Pancreas (tissue), 10 donors: ENCODE results near the gene IL17C. TPM values are rescaled to one million over a fixed set of nuclear protein-coding genes. Genes with fewer than 3 reads are reported as not detected.
A peak's percentile ranks its signal among the peaks of the same experiment; 100 is the strongest.

Experiments
- ATAC-seq, 4 donors: fragments of 200-7000 bp; cut with Tn5 transposase; one replicate each; pipeline versions ENCODE4 v1.8.0 to v1.9.1; 2020; ENCODE audit warnings: mild to moderate bottlenecking in 4 of 4, moderate library complexity in 4 of 4
- DNase-seq, 6 donors: peaks; one replicate each; pipeline ENCODE4 v3.0.0-alpha.2; 2020
- FAIRE-seq: peaks from 2 replicates; lab custom pipeline; 2012; peaks lifted over from hg19 to GRCh38; lab: Jason Lieb, UNC
- H3K27ac ChIP-seq, 4 donors: fragments of 200-600 bp; sonication (generic); 1 replicate in 3 of 4; 2 replicates in 1 of 4; pipeline versions ENCODE4 v1.5.0 to v1.8.0; 2020
- H3K27me3 ChIP-seq, 4 donors: fragments of 200-600 bp; one replicate each; pipeline ENCODE4 v1.8.0; 2021
- H3K36me3 ChIP-seq, 3 donors: fragments of 200-600 bp; sonication (generic) in 1 of 3; one replicate each; pipeline versions ENCODE4 v1.5.0 to v1.8.0; 2020 to 2021
- H3K4me1 ChIP-seq, 3 donors: fragments of 200-600 bp; one replicate each; pipeline ENCODE4 v1.8.0; 2021
- H3K4me3 ChIP-seq, 4 donors: fragments of 200-600 bp; sonication (generic) in 2 of 4; one replicate each; pipeline versions ENCODE4 v1.5.0 to v1.8.0; 2020 to 2021
- H3K9me3 ChIP-seq, 4 donors: fragments of 200-600 bp; one replicate each; pipeline ENCODE4 v1.8.0; 2021
- WGBS, 2 donors: extraction: QIAGEN DNeasy Blood & Tissue Kit; methylation state at CpG; one replicate each; pipeline ENCODE4 v1.1.7; 2013; 5-methylcytosine and 5-hydroxymethylcytosine counted together
- intact Hi-C, 3 donors: fragments of 100-400 bp; cut with DNase I; formaldehyde crosslinking; loops; one replicate each; pipeline versions ENCODE4 v1.11.1 to v1.14.2; 2022
- polyA plus RNA-seq, 2 donors: library from polyadenylated mRNA; stranded (reverse); fragments of 200-250 nt; gene quantifications; one replicate each; pipeline ENCODE4 v1.2.3, GENCODE V29; 2013
- total RNA-seq, 6 donors: library from RNA; stranded (reverse); fragmentation: NEBNext Ultra II Directional in 4 of 6; extraction: Animal tissue kit (Norgen Biotek cat#: 25700) in 4 of 6; gene quantifications; one replicate each; pipeline versions ENCODE4 v1.2.1 to v1.2.4, GENCODE V29; 2021 to 2023
- TF ChIP-seq, protein P1 (sequence below), 4 donors: fragments of 200-600 bp; sonication (generic) in 3 of 4; IDR thresholded peaks; one replicate each; pipeline versions ENCODE4 v1.5.0 to v1.8.0; 2021; ENCODE audit warnings: antibody characterized with exemption in 4 of 4
- donor health status: healthy with polysubstance abuse.
- donor health status: DM: no; HTN: no; CAD: no; lungs with moderate emphysema.
- donor health status: DM: no; HTN: no; CAD: no.
- donor health status: control.
- donor health status: control.
- donor health status: Bipolar disorder and iron deficiency.
- donor health status: DM: yes; HTN: yes; CAD: no.
- donor health status: DM: no; HTN: no; CAD: no.
- donor health status: DM: no; HTN: no; CAD: no.
- donor health status: DM: yes; HTN: yes; CAD: no.

The IL17C gene
- total and polyA plus RNA-seq, 8 donors: 0.14 TPM; not detected in 7

- intact Hi-C loops: no loop called here
- Histone ChIP-seq H3K36me3 (no peaks in the 10 kb centered on the region), H3K9me3 (no peaks in the 10 kb centered on the region), H3K4me1 (peaks cover 10 to 25% (median 24%) of the 10 kb centered on the region in 3 donors), H3K4me3 (no peak overlapping the region), H3K27me3 (no peaks in the 10 kb centered on the region), H3K27ac (peak overlapping the region in 3 of 4 donors; percentile 17 to 68 (median 58))
- DNase-seq (no peak), FAIRE-seq (no peak), ATAC-seq (no peak)
- WGBS, 2 donors: 41 to 50% methylated on average over 3 of the region's 3 CpGs
- TF ChIP-seq, protein P1, sequence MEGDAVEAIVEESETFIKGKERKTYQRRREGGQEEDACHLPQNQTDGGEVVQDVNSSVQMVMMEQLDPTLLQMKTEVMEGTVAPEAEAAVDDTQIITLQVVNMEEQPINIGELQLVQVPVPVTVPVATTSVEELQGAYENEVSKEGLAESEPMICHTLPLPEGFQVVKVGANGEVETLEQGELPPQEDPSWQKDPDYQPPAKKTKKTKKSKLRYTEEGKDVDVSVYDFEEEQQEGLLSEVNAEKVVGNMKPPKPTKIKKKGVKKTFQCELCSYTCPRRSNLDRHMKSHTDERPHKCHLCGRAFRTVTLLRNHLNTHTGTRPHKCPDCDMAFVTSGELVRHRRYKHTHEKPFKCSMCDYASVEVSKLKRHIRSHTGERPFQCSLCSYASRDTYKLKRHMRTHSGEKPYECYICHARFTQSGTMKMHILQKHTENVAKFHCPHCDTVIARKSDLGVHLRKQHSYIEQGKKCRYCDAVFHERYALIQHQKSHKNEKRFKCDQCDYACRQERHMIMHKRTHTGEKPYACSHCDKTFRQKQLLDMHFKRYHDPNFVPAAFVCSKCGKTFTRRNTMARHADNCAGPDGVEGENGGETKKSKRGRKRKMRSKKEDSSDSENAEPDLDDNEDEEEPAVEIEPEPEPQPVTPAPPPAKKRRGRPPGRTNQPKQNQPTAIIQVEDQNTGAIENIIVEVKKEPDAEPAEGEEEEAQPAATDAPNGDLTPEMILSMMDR (IDR thresholded peaks at IDR 0.05): no peak
These were observed 49.3 kb downstream of the IL17C start for GRCh38 chr16:88687676-88688012.

GRCh38 chr16:88688013-88688778 lies 49.8 kb downstream of the IL17C start:
- Histone ChIP-seq H3K36me3 (no peaks in the 10 kb centered on the region), H3K9me3 (no peaks in the 10 kb centered on the region), H3K27ac (peak overlapping the region in 3 of 4 donors; percentile 17 to 68 (median 58)), H3K4me1 (peaks cover 10 to 25% (median 24%) of the 10 kb centered on the region in 3 donors), H3K4me3 (no peak overlapping the region), H3K27me3 (no peaks in the 10 kb centered on the region)
- intact Hi-C loops: no loop called here
- peak; percentile 87 to 96 (median 93) for DNase-seq
- no peak for FAIRE-seq
- 14 to 17% methylated on average over 28 of the region's 28 CpGs for WGBS, 2 donors
- TF ChIP-seq, protein P1 (IDR thresholded peaks at IDR 0.05): no peak
- ATAC-seq: peak; percentile 62 to 78 (median 74)

Other genes starting within 250 kb of the IL17C start
- 10 to 100 TPM; 14.2 to 20.4 (median 19.3) TPM for gene ZFPM1, start 185.3 kb upstream of the IL17C start, total RNA-seq
- 10 to 100 TPM in 1 of 2 donors, 1 to 10 TPM in 1; 3.6 to 22.5 TPM for gene ZFPM1, start 185.3 kb upstream of the IL17C start, polyA plus RNA-seq
- 10 to 100 TPM; 12.2 to 19.6 (median 16.6) TPM for gene ZC3H18, start 68.2 kb upstream of the IL17C start, total RNA-seq
- gene ZC3H18, start 68.2 kb upstream of the IL17C start, polyA plus RNA-seq: 10 to 100 TPM; 19.1 to 27.6 TPM
- 100 to 1,000 TPM in 2 of 6 donors, 10 to 100 TPM in 4; 38.0 to 135 (median 58.8) TPM for gene CYBA, start 12.5 kb downstream of the IL17C start, total RNA-seq
- gene CYBA, start 12.5 kb downstream of the IL17C start, polyA plus RNA-seq: 10 to 100 TPM; 63.3 to 85.9 TPM
- gene MVD, start 24.5 kb downstream of the IL17C start, total RNA-seq: 10 to 100 TPM; 12.7 to 20.7 (median 15.3) TPM
- gene MVD, start 24.5 kb downstream of the IL17C start, polyA plus RNA-seq: 10 to 100 TPM; 41.8 to 46.6 TPM
- 1 to 10 TPM in 1 of 6 donors, under 1 TPM in 5; 0.19 to 1.9 (median 0.69) TPM for gene SNAI3, start 47.9 kb downstream of the IL17C start, total RNA-seq
- gene SNAI3, start 47.9 kb downstream of the IL17C start, polyA plus RNA-seq: 1 to 10 TPM in 1 of 2 donors, under 1 TPM in 1; 0.72 to 1.2 TPM
- 10 to 100 TPM in 4 of 6 donors, 1 to 10 TPM in 2; 9.7 to 18.0 (median 10.9) TPM for gene RNF166, start 67.8 kb downstream of the IL17C start, total RNA-seq
- gene RNF166, start 67.8 kb downstream of the IL17C start, polyA plus RNA-seq: 10 to 100 TPM; 23.4 to 40.9 TPM
- gene CTU2, start 67.9 kb downstream of the IL17C start, total RNA-seq: 10 to 100 TPM in 3 of 6 donors, 1 to 10 TPM in 3; 8.1 to 13.3 (median 10.0) TPM
- 10 to 100 TPM; 20.3 to 21.9 TPM for gene CTU2, start 67.9 kb downstream of the IL17C start, polyA plus RNA-seq
- 10 to 100 TPM; 16.3 to 72.0 (median 23.9) TPM for gene PIEZO1, start 146.6 kb downstream of the IL17C start, total RNA-seq
- gene PIEZO1, start 146.6 kb downstream of the IL17C start, polyA plus RNA-seq: 100 to 1,000 TPM; 189 to 255 TPM
- gene CDT1, start 165.2 kb downstream of the IL17C start, total RNA-seq: 1 to 10 TPM in 4 of 6 donors, under 1 TPM in 2; 0.12 to 1.8 (median 1.4) TPM
- gene CDT1, start 165.2 kb downstream of the IL17C start, polyA plus RNA-seq: under 1 TPM; 0.30 to 0.35 TPM
- gene APRT, start 173.4 kb downstream of the IL17C start, total RNA-seq: 10 to 100 TPM; 38.8 to 85.4 (median 61.6) TPM
- gene APRT, start 173.4 kb downstream of the IL17C start, polyA plus RNA-seq: 10 to 100 TPM; 82.7 to 88.2 TPM
- gene GALNS, start 218.4 kb downstream of the IL17C start, total RNA-seq: 10 to 100 TPM in 2 of 6 donors, 1 to 10 TPM in 4; 5.7 to 19.2 (median 7.2) TPM
- 10 to 100 TPM; 18.0 to 26.1 TPM for gene GALNS, start 218.4 kb downstream of the IL17C start, polyA plus RNA-seq
- gene TRAPPC2L, start 218.6 kb downstream of the IL17C start, total RNA-seq: 10 to 100 TPM; 16.0 to 35.5 (median 23.0) TPM
- 10 to 100 TPM; 49.2 to 55.2 TPM for gene TRAPPC2L, start 218.6 kb downstream of the IL17C start, polyA plus RNA-seq
- gene PABPN1L, start 228.1 kb downstream of the IL17C start, total RNA-seq: under 1 TPM in 3 of 6 donors, not detected in 3; 0.23 to 0.35 (median 0.24) TPM
- under 1 TPM; 0.63 to 0.65 TPM for gene PABPN1L, start 228.1 kb downstream of the IL17C start, polyA plus RNA-seq